HG03039 (cell line): ENCODE results near the gene FBXO41.

Source experiments
- ATAC-seq: cut with Tn5 transposase; IDR thresholded peaks from one replicate; pipeline ENCODE4 v1.9.1; 2021; ENCODE audit warnings: mild to moderate bottlenecking, moderate library complexity; ENCODE audit not compliant: unreplicated experiment

Gene FBXO41

GRCh38 chr2:73215254-73215653, 69.0 kb downstream of the FBXO41 start:
- no peak for ATAC-seq

GRCh38 chr2:73214120-73215035, 69.9 kb downstream of the FBXO41 start, which contains the start of gene SMYD5:
SMYD5 (plus strand) TSS chr2:73214245; CDS start chr2:73214267, 22 bp downstream.
- peak; percentile 81 for ATAC-seq

- ATAC-seq: peak; percentile 56
Observed at GRCh38 chr2:73212448-73213176, 71.7 kb downstream of the FBXO41 start.

GRCh38 chr2:73212098-73212447, 72.2 kb downstream of the FBXO41 start:
- ATAC-seq: no peak

- no peak for ATAC-seq
Observed at GRCh38 chr2:73210696-73211095, 73.6 kb downstream of the FBXO41 start.

- no peak for ATAC-seq
Observed at GRCh38 chr2:73210019-73210418, 74.3 kb downstream of the FBXO41 start.

- ATAC-seq: no peak
Observed at GRCh38 chr2:73208258-73208657, 76.0 kb downstream of the FBXO41 start.

- no peak for ATAC-seq
Observed at GRCh38 chr2:73205611-73206010, 78.7 kb downstream of the FBXO41 start.
